ENCODE measurements around the gene MS4A13. TPM values are rescaled to one million over a fixed set of nuclear protein-coding genes. Genes with fewer than 3 reads are reported as not detected.

Gene MS4A13
- total and polyA plus RNA-seq, 10 of the 15 experiments (the other 5 are each of a cell fraction or from before 2014, with no cell fraction given), result not detected

DNA sequence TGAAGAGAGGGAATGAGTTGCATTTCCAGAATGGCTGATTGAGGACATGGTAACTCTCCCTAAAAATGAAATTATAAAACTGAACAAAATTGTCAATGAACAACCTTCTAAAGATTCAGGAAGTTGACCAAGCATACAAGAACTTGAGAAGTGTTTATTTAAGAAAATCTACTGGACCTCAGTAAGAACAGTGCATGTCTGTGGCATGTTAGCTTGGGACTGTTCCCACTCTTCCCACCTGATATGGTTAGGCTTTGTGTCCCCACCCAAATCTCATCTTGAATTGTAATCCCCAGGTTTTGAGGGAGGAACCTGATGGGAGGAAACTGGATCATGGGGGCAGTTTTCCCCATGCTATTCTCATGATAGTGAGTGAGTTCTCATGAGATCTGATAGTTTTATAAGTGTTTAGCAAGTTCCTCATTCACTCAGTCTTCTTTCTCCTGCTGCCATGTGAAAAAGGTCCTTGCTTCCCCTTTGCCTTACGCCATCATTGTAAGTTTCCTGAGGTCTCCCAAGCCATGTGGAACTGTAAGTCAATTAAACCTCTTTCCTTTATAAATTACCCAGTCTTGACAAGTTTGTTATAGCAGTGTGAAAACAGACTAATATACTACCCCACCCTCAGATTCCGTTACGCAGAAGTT is 15.4 kb downstream of the MS4A13 start:
- no peak overlapping the region for H3K27ac ChIP-seq (ENCODE audit: control insufficient read depth, insufficient read depth)
- intact Hi-C loops (cut with micrococcal nuclease; ENCODE audit: unreplicated experiment), result no loop called here
- H3K79me2 ChIP-seq (ENCODE audit: control insufficient read depth, insufficient read depth, low read length), result no peaks in the 10 kb centered on the region
- no peaks in the 10 kb centered on the region for H4K20me1 ChIP-seq (ENCODE audit: control insufficient read depth, insufficient read depth)
- H3K4me2 ChIP-seq (ENCODE audit: control insufficient read depth, insufficient read depth), result no peak overlapping the region
- in situ Hi-C loops (cut with MboI), result no loop called here
- H3K4me3 ChIP-seq, result no peak overlapping the region
- WGBS (ENCODE audit: insufficient coverage, insufficient replicate concordance, low lambda C conversion rate, missing lambda C conversion rate), result 91% methylated on average over 3 of the region's 3 CpGs
- ChIA-PET CTCF (no interaction called here), POLR2A (no interaction called here), SMC1A (ENCODE audit: uncharacterized antibody, unreplicated experiment) (no interaction called here), RAD21 (ENCODE audit: unreplicated experiment) (no interaction called here)
- H3K27me3 ChIP-seq (replicated peaks in 1 of 2; ENCODE audit: control insufficient read depth in 2 of 2, insufficient read depth in 2 of 2, low read length in 1 of 2), result no peaks in the 10 kb centered on the region
- FAIRE-seq, result no peak
- no peak for ATAC-seq
- peaks cover 9% of the 10 kb centered on the region for H3K4me1 ChIP-seq (ENCODE audit: control insufficient read depth, insufficient read depth, low read length)
- no peak overlapping the region for H3K9ac ChIP-seq (ENCODE audit: control insufficient read depth, insufficient read depth, low read length)
- no TSS peak for BruUV-seq (replicated peaks)
- DNase-seq (ENCODE audit: low read depth, low spot score), result no peak
- H2AFZ ChIP-seq (ENCODE audit: control insufficient read depth, low read depth, low read length), result no peak overlapping the region
- H3K9me3 ChIP-seq (replicated peaks; ENCODE audit: control insufficient read depth, insufficient read depth, low read length), result no peaks in the 10 kb centered on the region
- H3K36me3 ChIP-seq (ENCODE audit: control insufficient read depth in 2 of 2, insufficient read depth in 2 of 2, low read length in 1 of 2), result no peaks in the 10 kb centered on the region
- TF ChIP-seq, protein P1, sequence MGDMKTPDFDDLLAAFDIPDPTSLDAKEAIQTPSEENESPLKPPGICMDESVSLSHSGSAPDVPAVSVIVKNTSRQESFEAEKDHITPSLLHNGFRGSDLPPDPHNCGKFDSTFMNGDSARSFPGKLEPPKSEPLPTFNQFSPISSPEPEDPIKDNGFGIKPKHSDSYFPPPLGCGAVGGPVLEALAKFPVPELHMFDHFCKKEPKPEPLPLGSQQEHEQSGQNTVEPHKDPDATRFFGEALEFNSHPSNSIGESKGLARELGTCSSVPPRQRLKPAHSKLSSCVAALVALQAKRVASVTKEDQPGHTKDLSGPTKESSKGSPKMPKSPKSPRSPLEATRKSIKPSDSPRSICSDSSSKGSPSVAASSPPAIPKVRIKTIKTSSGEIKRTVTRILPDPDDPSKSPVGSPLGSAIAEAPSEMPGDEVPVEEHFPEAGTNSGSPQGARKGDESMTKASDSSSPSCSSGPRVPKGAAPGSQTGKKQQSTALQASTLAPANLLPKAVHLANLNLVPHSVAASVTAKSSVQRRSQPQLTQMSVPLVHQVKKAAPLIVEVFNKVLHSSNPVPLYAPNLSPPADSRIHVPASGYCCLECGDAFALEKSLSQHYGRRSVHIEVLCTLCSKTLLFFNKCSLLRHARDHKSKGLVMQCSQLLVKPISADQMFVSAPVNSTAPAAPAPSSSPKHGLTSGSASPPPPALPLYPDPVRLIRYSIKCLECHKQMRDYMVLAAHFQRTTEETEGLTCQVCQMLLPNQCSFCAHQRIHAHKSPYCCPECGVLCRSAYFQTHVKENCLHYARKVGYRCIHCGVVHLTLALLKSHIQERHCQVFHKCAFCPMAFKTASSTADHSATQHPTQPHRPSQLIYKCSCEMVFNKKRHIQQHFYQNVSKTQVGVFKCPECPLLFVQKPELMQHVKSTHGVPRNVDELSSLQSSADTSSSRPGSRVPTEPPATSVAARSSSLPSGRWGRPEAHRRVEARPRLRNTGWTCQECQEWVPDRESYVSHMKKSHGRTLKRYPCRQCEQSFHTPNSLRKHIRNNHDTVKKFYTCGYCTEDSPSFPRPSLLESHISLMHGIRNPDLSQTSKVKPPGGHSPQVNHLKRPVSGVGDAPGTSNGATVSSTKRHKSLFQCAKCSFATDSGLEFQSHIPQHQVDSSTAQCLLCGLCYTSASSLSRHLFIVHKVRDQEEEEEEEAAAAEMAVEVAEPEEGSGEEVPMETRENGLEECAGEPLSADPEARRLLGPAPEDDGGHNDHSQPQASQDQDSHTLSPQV (IDR thresholded peaks at IDR 0.05), result no peak
- TF ChIP-seq POLR2AphosphoS5 (IDR thresholded peaks at IDR 0.05; ENCODE audit: low read length), result no peak
- no peak for TF ChIP-seq CHD1 (IDR thresholded peaks at IDR 0.05; ENCODE audit: low read depth, low read length)
- TF ChIP-seq, protein P2, sequence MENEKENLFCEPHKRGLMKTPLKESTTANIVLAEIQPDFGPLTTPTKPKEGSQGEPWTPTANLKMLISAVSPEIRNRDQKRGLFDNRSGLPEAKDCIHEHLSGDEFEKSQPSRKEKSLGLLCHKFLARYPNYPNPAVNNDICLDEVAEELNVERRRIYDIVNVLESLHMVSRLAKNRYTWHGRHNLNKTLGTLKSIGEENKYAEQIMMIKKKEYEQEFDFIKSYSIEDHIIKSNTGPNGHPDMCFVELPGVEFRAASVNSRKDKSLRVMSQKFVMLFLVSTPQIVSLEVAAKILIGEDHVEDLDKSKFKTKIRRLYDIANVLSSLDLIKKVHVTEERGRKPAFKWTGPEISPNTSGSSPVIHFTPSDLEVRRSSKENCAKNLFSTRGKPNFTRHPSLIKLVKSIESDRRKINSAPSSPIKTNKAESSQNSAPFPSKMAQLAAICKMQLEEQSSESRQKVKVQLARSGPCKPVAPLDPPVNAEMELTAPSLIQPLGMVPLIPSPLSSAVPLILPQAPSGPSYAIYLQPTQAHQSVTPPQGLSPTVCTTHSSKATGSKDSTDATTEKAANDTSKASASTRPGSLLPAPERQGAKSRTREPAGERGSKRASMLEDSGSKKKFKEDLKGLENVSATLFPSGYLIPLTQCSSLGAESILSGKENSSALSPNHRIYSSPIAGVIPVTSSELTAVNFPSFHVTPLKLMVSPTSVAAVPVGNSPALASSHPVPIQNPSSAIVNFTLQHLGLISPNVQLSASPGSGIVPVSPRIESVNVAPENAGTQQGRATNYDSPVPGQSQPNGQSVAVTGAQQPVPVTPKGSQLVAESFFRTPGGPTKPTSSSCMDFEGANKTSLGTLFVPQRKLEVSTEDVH (IDR thresholded peaks at IDR 0.05; ENCODE audit: low read depth, partially characterized antibody), result no peak
- no peak for TF ChIP-seq HDGF (IDR thresholded peaks at IDR 0.05)
- no peak for TF ChIP-seq ZZZ3 (IDR thresholded peaks at IDR 0.05; ENCODE audit: control insufficient read depth, insufficient read length, low read depth)
- TF ChIP-seq IKZF1 (conservative IDR thresholded peaks at IDR 0.05), result no peak
- TF ChIP-seq, protein P3, sequence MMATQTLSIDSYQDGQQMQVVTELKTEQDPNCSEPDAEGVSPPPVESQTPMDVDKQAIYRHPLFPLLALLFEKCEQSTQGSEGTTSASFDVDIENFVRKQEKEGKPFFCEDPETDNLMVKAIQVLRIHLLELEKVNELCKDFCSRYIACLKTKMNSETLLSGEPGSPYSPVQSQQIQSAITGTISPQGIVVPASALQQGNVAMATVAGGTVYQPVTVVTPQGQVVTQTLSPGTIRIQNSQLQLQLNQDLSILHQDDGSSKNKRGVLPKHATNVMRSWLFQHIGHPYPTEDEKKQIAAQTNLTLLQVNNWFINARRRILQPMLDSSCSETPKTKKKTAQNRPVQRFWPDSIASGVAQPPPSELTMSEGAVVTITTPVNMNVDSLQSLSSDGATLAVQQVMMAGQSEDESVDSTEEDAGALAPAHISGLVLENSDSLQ (IDR thresholded peaks at IDR 0.05), result no peak
- TF ChIP-seq NRF1 (conservative IDR thresholded peaks at IDR 0.05; ENCODE audit: low read depth, low read length), result no peak
- TF ChIP-seq, protein P4, sequence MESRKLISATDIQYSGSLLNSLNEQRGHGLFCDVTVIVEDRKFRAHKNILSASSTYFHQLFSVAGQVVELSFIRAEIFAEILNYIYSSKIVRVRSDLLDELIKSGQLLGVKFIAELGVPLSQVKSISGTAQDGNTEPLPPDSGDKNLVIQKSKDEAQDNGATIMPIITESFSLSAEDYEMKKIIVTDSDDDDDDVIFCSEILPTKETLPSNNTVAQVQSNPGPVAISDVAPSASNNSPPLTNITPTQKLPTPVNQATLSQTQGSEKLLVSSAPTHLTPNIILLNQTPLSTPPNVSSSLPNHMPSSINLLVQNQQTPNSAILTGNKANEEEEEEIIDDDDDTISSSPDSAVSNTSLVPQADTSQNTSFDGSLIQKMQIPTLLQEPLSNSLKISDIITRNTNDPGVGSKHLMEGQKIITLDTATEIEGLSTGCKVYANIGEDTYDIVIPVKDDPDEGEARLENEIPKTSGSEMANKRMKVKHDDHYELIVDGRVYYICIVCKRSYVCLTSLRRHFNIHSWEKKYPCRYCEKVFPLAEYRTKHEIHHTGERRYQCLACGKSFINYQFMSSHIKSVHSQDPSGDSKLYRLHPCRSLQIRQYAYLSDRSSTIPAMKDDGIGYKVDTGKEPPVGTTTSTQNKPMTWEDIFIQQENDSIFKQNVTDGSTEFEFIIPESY (IDR thresholded peaks at IDR 0.05), result no peak
- no peak for TF ChIP-seq MTA3 (IDR thresholded peaks at IDR 0.05; ENCODE audit: borderline replicate concordance, low read length)
- no peak for TF ChIP-seq EP300 (IDR thresholded peaks at IDR 0.05; ENCODE audit: borderline replicate concordance in 1 of 2, control insufficient read depth in 1 of 2, low read depth in 2 of 2, low read length in 2 of 2)
- no peak for TF ChIP-seq ZNF24 (IDR thresholded peaks at IDR 0.05)
- TF ChIP-seq BCL11A (IDR thresholded peaks at IDR 0.05; ENCODE audit: low read depth, low read length), result no peak
- no peak for TF ChIP-seq RAD21 (IDR thresholded peaks at IDR 0.05; ENCODE audit: insufficient read depth, low read depth, low read length)
